OCI-LY3 (cell line): Measurements from ENCODE around the gene CHRNA7.
A peak's percentile ranks its signal among the peaks of the same experiment; 100 is the strongest.

Source experiments
- H2AFZ ChIP-seq: fragments of 200-600, 300-600 bp; shearing (Covaris generic); 2 replicates; pipeline ENCODE4 v1.6.0; 2014; ENCODE audit warnings: antibody characterized with exemption, low read depth, low read length
- H3K27ac ChIP-seq: fragments of 200-600, 300-600 bp; sonication (generic); 2 replicates; pipeline ENCODE4 v1.5.1; 2014; ENCODE audit warnings: mild to moderate bottlenecking, low read length, moderate library complexity, mixed read lengths
- H3K27me3 ChIP-seq: fragments of 200-600, 300-600 bp; sonication (generic); 2 replicates; pipeline ENCODE4 v1.6.1; 2014; ENCODE audit warnings: low read depth, low read length, mixed read lengths
- H3K36me3 ChIP-seq: fragments of 200-600, 300-600 bp; sonication (generic); replicated peaks from 2 replicates; pipeline ENCODE3; 2014; ENCODE audit warnings: low read depth, low read length, mixed read lengths
- H3K4me1 ChIP-seq: fragments of 300-600, 200-600 bp; sonication (generic); 2 replicates; pipeline ENCODE4 v1.6.1; 2014; ENCODE audit warnings: low read length, mixed read lengths
- H3K4me2 ChIP-seq: fragments of 200-600, 300-600 bp; sonication (generic); 2 replicates; pipeline ENCODE4 v1.6.1; 2014; ENCODE audit warnings: low read length, mixed read lengths
- H3K4me3 ChIP-seq: fragments of 300-600, 200-600 bp; sonication (generic); 2 replicates; pipeline ENCODE4 v1.5.1; 2014; ENCODE audit warnings: antibody characterized with exemption, mild to moderate bottlenecking, low read length, moderate library complexity
- H3K79me2 ChIP-seq: fragments of 300-600, 200-600 bp; shearing (Covaris generic); 2 replicates; pipeline ENCODE4 v1.6.1; 2014; ENCODE audit warnings: mild to moderate bottlenecking, low read length, mixed read lengths
- H3K9ac ChIP-seq: fragments of 300-600, 200-600 bp; shearing (Covaris generic); 2 replicates; pipeline ENCODE4 v1.6.0; 2014; ENCODE audit warnings: mild to moderate bottlenecking, low read length, moderate library complexity
- H3K9me3 ChIP-seq: fragments of 200-600, 300-600 bp; shearing (Covaris generic); 2 replicates; pipeline ENCODE4 v1.6.1; 2014; ENCODE audit warnings: low read length, mixed read lengths; ENCODE audit not compliant: insufficient read depth
- H4K20me1 ChIP-seq: fragments of 200-600, 300-600 bp; sonication (generic); 2 replicates; pipeline ENCODE4 v1.6.1; 2016; ENCODE audit warnings: low read length, mixed read lengths; ENCODE audit not compliant: insufficient read depth
- CTCF ChIP-seq: fragments of 200-600, 300-600 bp; sonication (generic); IDR thresholded peaks from 2 replicates; pipeline ENCODE4 v1.5.1; 2014; ENCODE audit warnings: antibody characterized with exemption, low read length, low read depth
- EZH2phosphoT487 ChIP-seq: fragments of 200-600 bp; shearing (Covaris generic); IDR thresholded peaks from 2 replicates; pipeline ENCODE4 v1.6.1; 2018; ENCODE audit warnings: antibody characterized with exemption, mixed run types, low read depth

Gene CHRNA7

GRCh38 chr15:32029862-32030781, at the start of gene CHRNA7:
CHRNA7 (plus strand) TSS chr15:32030515; CDS start chr15:32030595, 80 bp downstream.
- H3K4me2 ChIP-seq = peak within 1 kb of the TSS; percentile 70
- H3K9ac ChIP-seq = peak within 1 kb of the TSS; percentile 40
- H2AFZ ChIP-seq = no peak within 1 kb of the TSS; the same call in 1 of the 2 replicates
- H3K27ac ChIP-seq = no peak within 1 kb of the TSS
- TF ChIP-seq EZH2phosphoT487 (no peak), CTCF (no peak)
- no peaks in the 10 kb centered on the region for H3K4me1 ChIP-seq
- no peaks in the 10 kb centered on the region for H3K36me3 ChIP-seq
- H3K9me3 ChIP-seq = no peaks in the 10 kb centered on the region
- H3K4me3 ChIP-seq = peak within 1 kb of the TSS; percentile 81
- no peaks in the 10 kb centered on the region for H3K79me2 ChIP-seq
- H3K27me3 ChIP-seq = peaks cover 33% of the 10 kb centered on the region
- H4K20me1 ChIP-seq = no peaks in the 10 kb centered on the region

GRCh38 chr15:31985607-31986006, 44.7 kb upstream of the CHRNA7 start:
- no peak for TF ChIP-seq CTCF
- no peak for TF ChIP-seq EZH2phosphoT487
- H3K79me2 ChIP-seq = no peaks in the 10 kb centered on the region
- no peaks in the 10 kb centered on the region for H3K36me3 ChIP-seq
- 0 out of 2 replicates have a peak, but pooled peaks cover 5% of the 10 kb centered on the region for H3K27me3 ChIP-seq
- H3K4me3 ChIP-seq = no peak overlapping the region
- H3K27ac ChIP-seq = no peak overlapping the region
- H3K4me2 ChIP-seq = no peak overlapping the region
- no peaks in the 10 kb centered on the region for H3K4me1 ChIP-seq
- H3K9ac ChIP-seq = no peak overlapping the region
- H2AFZ ChIP-seq = 0 out of 2 replicates have a peak overlapping the region, but pooled peaks have one; percentile 56
- no peaks in the 10 kb centered on the region for H4K20me1 ChIP-seq
- no peaks in the 10 kb centered on the region for H3K9me3 ChIP-seq

- Histone ChIP-seq H3K27me3 (no peaks in the 10 kb centered on the region), H3K4me1 (no peaks in the 10 kb centered on the region), H4K20me1 (no peaks in the 10 kb centered on the region), H3K36me3 (no peaks in the 10 kb centered on the region), H2AFZ (no peak overlapping the region), H3K9me3 (no peaks in the 10 kb centered on the region), H3K27ac (no peak overlapping the region), H3K79me2 (no peaks in the 10 kb centered on the region), H3K4me3 (no peak overlapping the region), H3K9ac (no peak overlapping the region), H3K4me2 (no peak overlapping the region)
- TF ChIP-seq CTCF (no peak), EZH2phosphoT487 (no peak)
Measured at GRCh38 chr15:31993062-31993461, 37.3 kb upstream of the CHRNA7 start.

DNA sequence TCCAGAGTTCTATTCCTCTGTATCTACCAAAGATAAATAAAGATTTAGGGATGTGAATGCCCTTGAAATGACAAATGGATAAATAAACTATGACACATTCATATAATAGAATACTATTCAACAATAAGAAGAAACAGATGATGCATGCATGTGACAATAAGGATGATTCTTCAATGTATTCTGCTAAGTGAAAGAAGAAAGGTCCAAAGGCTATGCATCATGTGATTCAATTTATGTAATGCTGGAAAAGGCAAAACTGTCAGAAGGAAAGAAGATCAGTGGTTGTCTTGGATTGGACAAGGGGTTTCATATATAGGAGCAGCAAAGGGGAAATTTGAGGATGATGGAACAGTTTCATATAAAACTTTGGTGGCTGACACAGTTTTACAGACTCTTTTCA, 32.6 kb upstream of the CHRNA7 start:
- Histone ChIP-seq H3K27ac (no peak overlapping the region), H4K20me1 (no peaks in the 10 kb centered on the region), H3K27me3 (no peaks in the 10 kb centered on the region), H3K4me3 (no peak overlapping the region), H2AFZ (no peak overlapping the region), H3K4me2 (no peak overlapping the region), H3K9ac (no peak overlapping the region), H3K36me3 (no peaks in the 10 kb centered on the region), H3K4me1 (no peaks in the 10 kb centered on the region), H3K79me2 (no peaks in the 10 kb centered on the region), H3K9me3 (no peaks in the 10 kb centered on the region)
- no peak for TF ChIP-seq CTCF
- TF ChIP-seq EZH2phosphoT487 = no peak
